Fibroblast of peridontal ligament (primary cell): ENCODE measurements around the gene RTP2.
A peak's percentile ranks its signal among the peaks of the same experiment; 100 is the strongest.

Experiments
- DNase-seq: peaks from one replicate; pipeline ENCODE4 v3.0.0-alpha.2; 2010; ENCODE audit errors: extremely low read depth

RTP2 gene

GRCh38 chr3:187669675-187670504 is 32.5 kb downstream of the RTP2 start, which contains the start of gene SST:
Gene SST (minus strand): TSS chr3:187670394. CDS start chr3:187670291, 103 bp downstream.
- DNase-seq: peak; percentile 45

- DNase-seq: no peak
These were observed 34.8 kb downstream of the RTP2 start for GRCh38 chr3:187667526-187667925.

- DNase-seq: no peak
These were observed 36.5 kb downstream of the RTP2 start for GRCh38 chr3:187665764-187666402.

DNA sequence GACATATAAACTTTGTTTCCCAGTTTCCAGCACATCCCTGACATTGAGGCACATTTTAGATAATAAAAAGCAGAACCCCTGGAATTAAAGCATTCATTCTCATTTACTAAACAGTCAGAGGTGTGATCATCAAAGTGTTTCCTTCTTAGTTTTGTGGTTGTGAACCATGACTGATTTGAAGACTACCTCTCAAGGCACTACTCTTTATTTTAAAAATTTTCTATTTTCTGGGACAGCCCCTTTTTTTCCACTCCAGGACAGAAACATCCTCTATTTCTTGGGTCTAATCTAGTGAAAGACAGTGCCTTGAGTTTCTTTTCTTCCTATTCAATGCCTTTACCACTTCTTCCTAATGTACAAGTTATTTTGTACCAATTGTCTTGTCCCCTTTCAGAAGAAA is 37.3 kb downstream of the RTP2 start:
- no peak for DNase-seq

- DNase-seq: no peak
These were observed 39.4 kb downstream of the RTP2 start for GRCh38 chr3:187662848-187663409.

GRCh38 chr3:187661267-187661666 is 41.1 kb downstream of the RTP2 start:
- no peak for DNase-seq

DNA sequence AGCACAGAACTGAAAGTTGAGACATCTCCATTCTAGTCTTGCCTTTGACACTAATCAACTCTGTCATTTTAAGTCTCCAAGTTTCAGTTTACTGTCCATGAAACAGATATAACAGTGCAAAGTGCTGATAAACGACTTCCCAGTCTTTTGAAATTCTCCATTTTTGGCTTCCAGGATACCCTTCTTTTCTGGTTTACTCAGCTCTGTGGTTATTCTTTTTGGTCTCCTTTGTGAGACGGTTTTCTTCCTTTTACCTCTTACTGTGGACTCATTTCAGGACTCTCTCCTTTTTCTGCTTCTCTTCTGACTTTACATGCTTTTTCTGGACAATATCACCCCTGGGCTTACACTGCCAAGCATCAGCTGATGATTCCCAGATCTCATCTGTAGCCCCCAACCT is 51.1 kb downstream of the RTP2 start:
- no peak for DNase-seq
